ENCODE results near the gene ST8SIA1. TPM values are rescaled to one million over a fixed set of nuclear protein-coding genes. Genes with fewer than 3 reads are reported as not detected.

The ST8SIA1 gene
- total RNA-seq, 3 donors from 2014 or later, result 1.5 to 4.0 (median 1.6) TPM

DNA sequence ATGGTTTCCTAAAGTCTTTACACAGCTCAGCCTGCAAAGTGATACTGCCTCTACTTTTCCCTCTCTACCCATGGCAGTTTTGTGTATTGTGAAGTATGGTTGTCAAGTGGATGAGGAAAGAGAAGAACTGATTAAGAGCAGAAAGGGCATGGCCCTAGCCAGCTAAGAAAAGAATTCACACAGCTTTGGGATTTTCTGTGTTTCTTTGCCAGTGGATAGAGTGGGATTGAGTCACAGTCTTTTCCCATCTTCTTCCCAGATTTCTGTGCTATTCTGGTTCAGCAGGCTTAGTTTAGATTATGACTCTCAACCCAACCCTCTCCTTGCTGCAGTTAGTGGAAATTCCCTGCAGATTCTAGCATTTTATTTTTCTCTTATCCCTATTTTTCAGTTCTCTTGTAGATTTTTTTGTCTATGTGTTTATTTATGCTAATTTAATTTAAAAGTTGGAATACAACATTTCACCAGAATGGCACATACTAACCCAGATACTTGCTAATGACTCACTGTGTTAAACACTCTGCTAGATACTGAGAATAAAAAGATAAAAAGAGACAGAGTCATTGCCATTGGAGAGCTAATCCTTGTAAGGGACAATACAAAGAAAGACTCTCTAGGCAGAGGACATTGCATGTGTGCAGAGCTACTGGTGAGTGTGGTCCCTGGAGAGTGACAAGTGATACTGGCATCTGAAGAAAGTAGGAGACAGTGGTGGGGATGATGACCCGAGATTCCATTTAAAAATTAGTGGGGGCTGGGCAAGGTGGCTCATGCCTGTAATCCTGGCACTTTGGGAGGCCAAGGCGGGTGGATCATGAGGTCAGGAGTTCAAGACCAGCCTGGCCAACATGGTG is 106.3 kb downstream of the ST8SIA1 start:
- peaks cover 4% of the 10 kb centered on the region for H3K36me3 Mint-ChIP-seq (ENCODE audit: insufficient read depth)
- no peaks in the 10 kb centered on the region for H3K27me3 Mint-ChIP-seq (ENCODE audit: low read depth)
- no peaks in the 10 kb centered on the region for H3K9me3 Mint-ChIP-seq
- no peak overlapping the region for H3K4me3 Mint-ChIP-seq
- DNase-seq (no peak), ATAC-seq (no peak)
- H3K4me1 Mint-ChIP-seq (ENCODE audit: low read depth), result peaks cover 16% of the 10 kb centered on the region

DNA sequence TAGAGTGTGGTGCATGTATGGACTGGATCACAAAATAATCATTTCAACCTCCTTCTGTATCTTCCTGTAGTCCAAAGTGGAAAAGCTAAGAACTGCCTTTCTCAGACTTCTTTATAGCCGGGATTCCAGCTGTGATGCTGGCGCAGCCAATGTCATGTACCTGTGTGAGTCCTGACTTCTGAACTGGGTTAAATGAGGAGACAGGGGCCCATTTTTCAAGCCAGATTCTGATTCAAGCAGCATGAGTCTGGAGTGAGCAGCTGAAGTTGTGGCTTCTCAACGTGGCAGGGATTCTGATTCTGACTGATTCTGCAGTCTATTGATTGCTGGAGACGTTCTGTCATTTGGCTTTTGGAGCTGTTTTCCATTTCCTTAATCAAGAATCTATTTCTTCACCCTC is 111.2 kb downstream of the ST8SIA1 start:
- DNase-seq (no peak), ATAC-seq (no peak)
- Mint-ChIP-seq H3K4me3 (no peak overlapping the region), H3K4me1 (ENCODE audit: low read depth) (peaks cover 16% of the 10 kb centered on the region), H3K36me3 (ENCODE audit: insufficient read depth) (no peaks in the 10 kb centered on the region), H3K9me3 (no peaks in the 10 kb centered on the region), H3K27me3 (ENCODE audit: low read depth) (no peaks in the 10 kb centered on the region)

DNA sequence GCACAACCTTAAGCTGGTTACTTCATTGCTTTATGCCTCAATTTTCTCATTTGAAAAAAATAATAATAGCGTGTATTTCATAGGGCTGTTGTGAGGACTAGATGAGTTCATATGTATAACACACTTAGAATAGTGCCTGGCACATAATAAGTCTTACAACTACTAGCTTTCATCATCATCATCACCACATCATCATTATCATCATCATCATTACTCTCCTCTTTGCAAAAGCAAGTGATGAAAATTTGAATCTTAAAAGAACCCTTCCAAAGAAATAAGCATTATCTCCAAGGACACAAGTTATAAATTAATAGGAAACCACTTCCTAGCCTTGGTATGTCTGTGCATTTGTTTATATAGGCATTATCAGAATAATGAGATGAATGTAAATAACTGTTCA is 117.0 kb downstream of the ST8SIA1 start:
- Mint-ChIP-seq H3K27me3 (ENCODE audit: low read depth) (no peaks in the 10 kb centered on the region), H3K4me1 (ENCODE audit: low read depth) (no peaks in the 10 kb centered on the region), H3K9me3 (no peaks in the 10 kb centered on the region), H3K36me3 (ENCODE audit: insufficient read depth) (peaks cover 2% of the 10 kb centered on the region), H3K4me3 (no peak overlapping the region)
- ATAC-seq (no peak), DNase-seq (no peak)

DNA sequence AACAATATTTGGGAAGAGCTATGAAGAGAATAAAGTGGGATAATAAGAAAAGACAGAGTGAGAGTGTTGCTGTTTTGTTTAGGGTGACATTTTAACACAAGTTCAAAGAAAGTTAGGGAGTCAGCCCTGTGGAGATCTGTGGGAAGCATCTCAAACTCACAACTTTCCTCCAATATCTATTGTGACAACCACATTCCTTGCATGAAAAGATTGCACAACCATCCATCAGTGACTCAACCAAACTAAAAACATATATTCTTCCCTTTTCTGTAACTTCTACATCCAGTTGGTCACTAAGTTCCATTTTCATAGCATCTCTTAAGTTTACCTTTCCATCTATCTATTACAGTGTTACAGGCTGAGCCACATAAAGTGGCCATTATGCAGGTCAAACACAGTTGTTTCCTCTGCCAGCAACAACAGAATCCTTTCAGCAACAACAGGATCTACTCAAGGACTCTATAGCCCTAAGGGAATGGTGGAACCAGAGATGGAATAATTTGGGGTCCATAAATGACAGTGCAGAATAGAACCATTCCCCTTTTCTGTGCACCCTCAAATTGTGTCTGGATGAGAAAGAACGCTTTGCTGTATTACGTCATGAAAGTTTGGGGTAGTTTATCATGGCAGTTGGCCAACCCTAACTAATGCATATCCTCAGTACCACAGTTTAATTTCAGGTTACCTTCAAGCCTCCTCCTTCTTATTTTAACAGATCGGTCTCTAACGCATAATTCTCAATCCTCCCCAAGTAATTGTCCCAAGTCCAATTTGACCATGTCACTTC is 118.8 kb downstream of the ST8SIA1 start:
- DNase-seq (no peak), ATAC-seq (no peak)
- no peak overlapping the region for H3K4me3 Mint-ChIP-seq
- H3K36me3 Mint-ChIP-seq (ENCODE audit: insufficient read depth), result peaks cover 2% of the 10 kb centered on the region
- H3K9me3 Mint-ChIP-seq, result no peaks in the 10 kb centered on the region
- no peaks in the 10 kb centered on the region for H3K4me1 Mint-ChIP-seq (ENCODE audit: low read depth)
- H3K27me3 Mint-ChIP-seq (ENCODE audit: low read depth), result no peaks in the 10 kb centered on the region

DNA sequence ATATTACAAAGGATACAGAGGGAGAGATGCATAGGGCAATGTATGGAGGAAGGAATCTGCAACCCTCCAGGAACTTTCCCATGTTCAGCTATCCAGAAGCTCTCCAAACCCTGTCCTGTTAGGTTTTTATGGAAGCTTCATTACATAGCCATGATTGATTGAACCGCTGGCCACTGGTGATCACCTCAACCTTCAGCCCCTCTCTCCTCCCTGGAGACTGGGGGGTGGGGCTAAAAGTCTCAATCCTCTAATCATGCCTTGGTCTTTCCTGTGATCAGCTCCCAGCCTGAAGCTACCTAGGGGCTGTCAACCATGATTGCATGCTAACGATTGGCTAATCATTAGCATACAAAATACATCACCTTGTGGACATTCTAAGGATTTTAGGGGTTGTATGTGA is 123.4 kb downstream of the ST8SIA1 start:
- H3K9me3 Mint-ChIP-seq, result no peaks in the 10 kb centered on the region
- ATAC-seq (no peak), DNase-seq (no peak)
- H3K4me1 Mint-ChIP-seq (ENCODE audit: low read depth), result no peaks in the 10 kb centered on the region
- peaks cover 2% of the 10 kb centered on the region for H3K36me3 Mint-ChIP-seq (ENCODE audit: insufficient read depth)
- H3K27me3 Mint-ChIP-seq (ENCODE audit: low read depth), result no peaks in the 10 kb centered on the region
- H3K4me3 Mint-ChIP-seq, result no peak overlapping the region

DNA sequence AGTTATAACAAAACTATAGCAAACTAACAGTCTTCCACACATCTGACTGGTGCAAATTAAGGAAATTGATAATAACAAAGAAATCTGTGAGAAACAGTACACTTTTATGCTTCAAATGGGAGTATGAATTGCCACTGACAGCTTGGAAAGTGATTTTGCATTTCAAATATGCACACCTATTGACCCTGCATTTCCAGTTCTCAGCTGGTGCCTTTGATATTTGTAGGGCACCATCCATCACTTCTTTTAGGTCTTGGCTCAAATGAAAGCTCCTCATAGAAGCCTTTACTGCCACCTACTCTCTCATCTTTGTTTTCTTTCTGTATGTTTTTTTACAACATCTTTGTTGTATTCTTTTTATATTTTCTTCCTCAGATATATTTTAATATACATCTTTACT is 125.1 kb downstream of the ST8SIA1 start:
- peaks cover 5% of the 10 kb centered on the region for H3K36me3 Mint-ChIP-seq (ENCODE audit: insufficient read depth)
- DNase-seq (no peak), ATAC-seq (no peak)
- H3K4me3 Mint-ChIP-seq, result no peak overlapping the region
- H3K4me1 Mint-ChIP-seq (ENCODE audit: low read depth), result no peaks in the 10 kb centered on the region
- H3K27me3 Mint-ChIP-seq (ENCODE audit: low read depth), result no peaks in the 10 kb centered on the region
- peaks cover 4% of the 10 kb centered on the region for H3K9me3 Mint-ChIP-seq

DNA sequence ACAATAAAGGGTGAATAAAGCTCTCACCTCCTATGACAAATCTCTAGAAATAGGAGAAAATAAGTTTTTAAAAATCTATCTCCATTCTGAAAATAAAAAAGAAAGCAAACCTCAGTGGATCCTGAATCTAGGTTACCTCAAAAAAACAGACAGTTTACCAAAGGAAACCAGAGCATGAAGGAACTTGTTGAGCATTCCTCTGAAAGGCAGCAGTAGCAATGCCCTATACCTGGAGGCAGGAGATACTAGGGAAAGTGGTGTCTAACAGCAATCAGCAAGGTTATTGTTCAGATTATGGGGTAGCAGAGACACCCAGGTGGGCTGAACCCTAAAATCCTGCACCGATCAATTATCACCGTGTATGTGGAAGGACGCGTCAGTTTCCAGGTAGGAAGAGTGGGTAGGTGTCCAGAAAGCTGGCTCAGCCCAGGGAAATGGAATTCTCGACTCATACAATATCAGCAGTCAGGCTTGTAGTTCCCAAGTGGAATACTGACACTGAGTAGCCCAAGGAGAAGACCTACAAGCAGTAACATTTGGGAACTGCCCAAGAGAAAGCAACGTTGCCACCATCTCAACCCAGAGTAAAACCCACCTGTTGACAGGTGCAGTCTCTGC is 128.3 kb downstream of the ST8SIA1 start:
- DNase-seq, result no peak
- Mint-ChIP-seq H3K9me3 (peaks cover 16% of the 10 kb centered on the region), H3K4me3 (no peak overlapping the region), H3K36me3 (ENCODE audit: insufficient read depth) (peaks cover 17% of the 10 kb centered on the region), H3K4me1 (ENCODE audit: low read depth) (no peaks in the 10 kb centered on the region), H3K27me3 (ENCODE audit: low read depth) (no peaks in the 10 kb centered on the region)
- no peak for ATAC-seq

DNA sequence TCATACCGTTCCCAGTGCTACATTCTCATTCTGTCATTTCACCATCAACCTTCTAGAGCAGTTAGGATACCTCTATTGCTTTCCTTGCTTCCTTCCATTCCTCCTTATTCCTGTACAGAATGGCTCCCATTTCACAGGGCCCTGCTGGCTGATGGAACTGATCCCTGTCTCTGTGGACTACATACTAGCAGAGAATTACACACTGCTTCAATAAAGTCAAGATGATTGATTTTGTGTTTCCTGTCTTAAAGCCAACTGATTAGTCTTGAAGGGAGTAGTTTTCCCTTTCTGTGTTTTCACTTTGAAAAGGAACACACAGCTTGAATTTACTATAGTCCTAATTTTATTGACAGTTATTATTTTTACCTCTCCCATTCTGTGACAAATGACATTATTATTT is 130.1 kb downstream of the ST8SIA1 start:
- no peak overlapping the region for H3K4me3 Mint-ChIP-seq
- H3K27me3 Mint-ChIP-seq (ENCODE audit: low read depth), result no peaks in the 10 kb centered on the region
- H3K4me1 Mint-ChIP-seq (ENCODE audit: low read depth), result no peaks in the 10 kb centered on the region
- ATAC-seq, result no peak
- H3K36me3 Mint-ChIP-seq (ENCODE audit: insufficient read depth), result peaks cover 19% of the 10 kb centered on the region
- DNase-seq, result no peak
- peaks cover 16% of the 10 kb centered on the region for H3K9me3 Mint-ChIP-seq

DNA sequence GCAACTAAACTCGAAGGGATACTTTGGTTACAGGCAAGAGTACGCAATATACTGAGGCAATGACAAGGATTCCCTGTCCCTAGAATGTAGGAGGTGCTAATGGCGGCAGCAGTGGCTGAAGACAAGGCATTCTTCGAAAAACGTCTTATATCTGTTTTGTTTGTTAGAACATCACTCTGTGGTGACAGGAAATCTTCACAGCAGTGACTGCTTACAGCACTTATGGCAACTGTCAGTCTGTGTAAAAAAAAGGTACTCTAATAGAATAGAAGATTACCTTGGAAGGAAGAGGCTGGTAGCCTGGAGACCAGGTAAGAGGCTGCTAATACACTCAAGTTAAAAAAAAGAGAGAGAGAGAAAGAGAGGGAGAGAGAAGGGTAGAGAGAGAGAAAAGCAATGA is 131.7 kb downstream of the ST8SIA1 start:
- Mint-ChIP-seq H3K27me3 (ENCODE audit: low read depth) (no peaks in the 10 kb centered on the region), H3K4me1 (ENCODE audit: low read depth) (no peaks in the 10 kb centered on the region), H3K9me3 (peaks cover 16% of the 10 kb centered on the region), H3K4me3 (no peak overlapping the region), H3K36me3 (ENCODE audit: insufficient read depth) (peaks cover 19% of the 10 kb centered on the region)
- DNase-seq, result no peak
- no peak for ATAC-seq

DNA sequence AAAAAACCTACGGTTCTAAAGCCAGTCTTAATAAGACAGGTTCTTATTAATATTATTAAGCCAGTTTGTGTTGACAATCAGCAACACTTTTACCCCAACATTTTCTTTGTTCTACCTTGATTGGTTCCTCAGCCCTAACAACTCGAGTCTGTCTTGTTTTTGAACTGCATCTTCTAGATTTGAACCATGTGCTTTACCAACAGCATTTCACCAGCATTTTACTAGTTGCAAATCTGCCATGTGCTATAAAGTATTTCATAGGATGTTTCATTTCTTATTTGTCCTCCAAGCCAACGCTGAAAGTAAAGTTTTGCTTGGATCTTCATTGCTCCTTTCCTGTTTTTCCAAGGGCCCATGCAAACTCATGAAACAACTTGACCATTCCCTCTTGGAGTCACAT is 133.4 kb downstream of the ST8SIA1 start:
- Mint-ChIP-seq H3K4me3 (no peak overlapping the region), H3K4me1 (ENCODE audit: low read depth) (no peaks in the 10 kb centered on the region), H3K36me3 (ENCODE audit: insufficient read depth) (peaks cover 19% of the 10 kb centered on the region), H3K9me3 (peaks cover 16% of the 10 kb centered on the region), H3K27me3 (ENCODE audit: low read depth) (no peaks in the 10 kb centered on the region)
- ATAC-seq (no peak), DNase-seq (no peak)

DNA sequence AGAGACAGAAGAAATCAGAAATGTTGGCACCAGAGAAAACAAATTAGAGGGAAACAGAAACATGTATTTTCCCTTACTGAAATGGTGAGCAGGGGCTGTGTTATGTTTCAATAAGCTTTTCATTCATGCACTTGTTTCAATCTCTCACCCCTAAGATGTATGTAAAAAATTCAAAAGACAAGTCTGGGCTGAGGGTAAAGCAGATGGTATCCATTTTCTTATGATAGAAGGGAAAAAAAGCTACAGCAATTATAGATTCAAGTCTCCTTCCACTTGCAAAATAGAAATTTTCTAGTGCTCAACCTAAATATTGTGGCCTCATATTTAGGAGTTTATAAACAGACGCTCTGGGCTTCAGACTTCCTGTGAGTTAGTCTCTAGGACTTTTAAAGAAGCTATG is 138.3 kb downstream of the ST8SIA1 start:
- Mint-ChIP-seq H3K36me3 (ENCODE audit: insufficient read depth) (peaks cover 2% of the 10 kb centered on the region), H3K27me3 (ENCODE audit: low read depth) (no peaks in the 10 kb centered on the region), H3K4me1 (ENCODE audit: low read depth) (no peaks in the 10 kb centered on the region), H3K9me3 (no peaks in the 10 kb centered on the region), H3K4me3 (no peak overlapping the region)
- ATAC-seq (no peak), DNase-seq (no peak)

DNA sequence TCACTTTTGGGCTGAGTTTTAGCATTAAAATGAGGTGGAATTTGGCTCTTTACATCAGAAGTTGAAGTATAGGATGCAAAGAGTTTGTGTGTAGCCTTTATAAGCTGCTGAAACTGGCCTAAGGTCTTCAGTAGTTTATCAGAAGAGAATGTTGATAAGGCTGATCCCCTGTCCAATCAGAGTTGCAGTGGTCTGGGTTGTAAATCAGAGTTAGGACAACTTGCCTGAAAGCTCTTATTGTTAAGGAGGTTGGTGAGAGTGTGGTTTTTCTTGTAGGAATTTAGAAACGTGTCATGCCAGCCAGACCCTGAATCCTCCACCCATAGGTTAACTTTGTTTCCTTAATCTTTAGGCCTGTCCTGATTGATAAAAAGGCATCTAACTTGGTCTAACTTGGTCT is 143.5 kb downstream of the ST8SIA1 start:
- no peak for DNase-seq
- H3K4me3 Mint-ChIP-seq, result no peak overlapping the region
- no peaks in the 10 kb centered on the region for H3K27me3 Mint-ChIP-seq (ENCODE audit: low read depth)

DNA sequence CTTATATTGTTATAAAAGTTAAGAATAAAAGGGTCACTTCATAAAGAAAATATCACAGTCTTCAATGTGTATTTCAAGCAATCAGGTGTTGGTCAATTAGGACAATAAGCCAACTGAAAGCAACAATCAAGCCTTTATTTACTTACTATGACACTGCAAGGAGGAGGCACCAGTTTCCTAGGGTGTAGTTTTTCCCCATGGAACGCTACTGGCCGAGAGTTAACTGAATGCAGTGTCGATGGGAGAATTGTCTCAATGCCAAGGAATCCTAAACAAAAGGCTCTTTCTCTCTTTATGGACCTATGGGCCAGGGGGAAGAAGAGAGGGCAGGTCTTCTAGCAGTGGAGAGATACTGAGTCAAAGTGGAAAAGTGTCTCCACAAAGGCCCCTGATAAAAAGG is 146.1 kb downstream of the ST8SIA1 start:
- H3K9me3 Mint-ChIP-seq, result no peaks in the 10 kb centered on the region
- ATAC-seq, result no peak
- no peak for DNase-seq
- H3K36me3 Mint-ChIP-seq (ENCODE audit: insufficient read depth), result no peaks in the 10 kb centered on the region
- no peak overlapping the region for H3K4me3 Mint-ChIP-seq
- no peaks in the 10 kb centered on the region for H3K4me1 Mint-ChIP-seq (ENCODE audit: low read depth)
- no peaks in the 10 kb centered on the region for H3K27me3 Mint-ChIP-seq (ENCODE audit: low read depth)

More for the DNA sequence above, 143.5 kb downstream of the ST8SIA1 start:
- no peaks in the 10 kb centered on the region for H3K9me3 Mint-ChIP-seq
- H3K4me1 Mint-ChIP-seq (ENCODE audit: low read depth), result no peaks in the 10 kb centered on the region
- no peaks in the 10 kb centered on the region for H3K36me3 Mint-ChIP-seq (ENCODE audit: insufficient read depth)
- ATAC-seq, result no peak

DNA sequence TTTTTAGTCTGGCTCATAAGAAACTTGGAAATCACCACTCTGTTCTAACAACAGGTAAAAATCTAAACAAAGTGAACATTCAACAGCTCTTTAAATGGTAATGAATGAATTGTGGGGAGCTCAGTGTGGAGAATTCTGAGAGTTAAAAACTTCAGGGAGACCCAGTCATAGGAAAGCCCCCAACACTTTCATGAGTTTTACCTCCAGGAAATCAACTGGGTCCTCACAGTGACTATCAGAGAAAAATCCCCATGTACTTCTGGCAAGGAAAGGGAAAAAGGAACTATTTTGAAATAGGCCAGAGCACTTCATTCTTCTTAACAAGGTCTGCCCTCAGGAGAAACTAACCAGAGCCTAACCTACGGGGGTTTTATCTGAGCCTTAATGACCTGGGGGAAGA is 153.8 kb downstream of the ST8SIA1 start:
- no peak overlapping the region for H3K4me3 Mint-ChIP-seq

More for the DNA sequence above, 153.8 kb downstream of the ST8SIA1 start:
- Mint-ChIP-seq H3K4me1 (ENCODE audit: low read depth) (peaks cover 4% of the 10 kb centered on the region), H3K36me3 (ENCODE audit: insufficient read depth) (no peaks in the 10 kb centered on the region), H3K9me3 (no peaks in the 10 kb centered on the region), H3K27me3 (ENCODE audit: low read depth) (no peaks in the 10 kb centered on the region)
- ATAC-seq (no peak), DNase-seq (no peak)

Data from activated T-cell treated with anti-CD3 and anti-CD28 coated beads, Interleukin-2, amount 50 U/mL, for 4 hours (primary cell).